ENCODE measurements around the gene AMZ1. TPM values are rescaled to one million over a fixed set of nuclear protein-coding genes. Genes with fewer than 3 reads are reported as not detected.

The AMZ1 gene
- total RNA-seq, 2 experiments from 2014 or later, result 0.36 to 0.47 TPM

DNA sequence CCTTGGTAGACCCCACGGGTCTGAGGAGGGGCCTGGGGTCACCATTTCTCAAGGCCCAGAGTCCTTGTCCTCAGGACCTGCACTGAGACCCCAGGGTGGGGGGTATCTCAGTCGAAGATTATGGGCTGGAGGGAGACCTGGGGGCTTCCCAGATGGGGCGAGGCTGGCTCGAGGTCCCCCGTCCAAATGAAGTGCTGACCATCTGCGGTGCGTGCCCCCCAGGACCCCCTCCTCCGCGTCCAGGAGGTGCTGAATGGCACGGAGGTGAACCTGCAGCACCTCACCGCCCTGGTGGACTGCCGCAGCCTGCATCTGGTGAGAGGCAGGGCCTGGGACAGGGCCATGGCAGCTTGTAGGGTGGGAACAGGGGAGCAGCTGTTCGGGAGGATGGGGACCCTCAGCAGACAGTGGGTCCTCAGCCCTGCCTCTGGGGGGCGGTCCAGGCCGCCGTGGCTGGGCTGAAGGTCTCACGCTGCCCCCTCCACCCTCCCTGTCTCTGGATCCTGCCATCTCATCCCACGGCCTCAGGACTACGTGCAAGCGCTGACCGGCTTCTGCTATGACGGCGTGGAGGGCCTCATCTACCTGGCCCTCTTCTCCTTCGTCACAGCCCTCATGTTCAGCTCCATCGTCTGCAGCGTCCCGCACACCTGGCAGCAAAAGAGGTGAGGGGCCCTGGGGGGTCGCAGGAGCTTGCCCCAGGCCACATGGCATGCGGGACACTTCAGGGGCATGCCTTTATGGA is 32.0 kb upstream of the AMZ1 start:
- Mint-ChIP-seq H3K9me3 (no peaks in the 10 kb centered on the region), H3K27me3 (ENCODE audit: low read depth) (no peaks in the 10 kb centered on the region), H3K27ac (no peak overlapping the region), H3K4me3 (no peak overlapping the region), H3K4me1 (ENCODE audit: low read depth) (no peaks in the 10 kb centered on the region), H3K36me3 (ENCODE audit: low read depth) (peaks cover 4% of the 10 kb centered on the region)
- intact Hi-C loops (cut with micrococcal nuclease), result no loop called here
- no peak for DNase-seq
- CTCF ChIA-PET, result interaction anchor here (1.7 kb wide), 1 partner anchor 15 kb away, joined by 5 read pairs; no protein-coding TSS in a partner anchor

DNA sequence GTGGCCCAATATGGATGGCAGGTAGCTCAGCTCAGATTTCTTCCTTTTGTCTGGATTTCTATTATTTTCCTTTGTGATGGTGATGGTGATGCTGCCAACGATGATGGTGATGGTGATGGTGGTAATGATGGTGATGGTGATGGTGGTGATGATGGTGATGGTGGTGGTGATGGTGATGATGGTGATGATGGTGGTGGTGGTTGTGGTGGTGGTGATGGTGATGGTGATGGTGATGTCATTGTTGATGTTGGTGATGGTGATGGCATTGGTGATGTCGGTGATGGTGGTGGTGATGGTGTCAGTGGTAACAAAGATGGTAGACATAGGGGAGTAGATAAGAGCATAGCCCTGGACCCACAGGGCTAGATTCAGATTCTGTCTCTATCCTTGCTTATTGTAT is 30.8 kb upstream of the AMZ1 start:
- intact Hi-C loops (cut with micrococcal nuclease), result no loop called here

DNA sequence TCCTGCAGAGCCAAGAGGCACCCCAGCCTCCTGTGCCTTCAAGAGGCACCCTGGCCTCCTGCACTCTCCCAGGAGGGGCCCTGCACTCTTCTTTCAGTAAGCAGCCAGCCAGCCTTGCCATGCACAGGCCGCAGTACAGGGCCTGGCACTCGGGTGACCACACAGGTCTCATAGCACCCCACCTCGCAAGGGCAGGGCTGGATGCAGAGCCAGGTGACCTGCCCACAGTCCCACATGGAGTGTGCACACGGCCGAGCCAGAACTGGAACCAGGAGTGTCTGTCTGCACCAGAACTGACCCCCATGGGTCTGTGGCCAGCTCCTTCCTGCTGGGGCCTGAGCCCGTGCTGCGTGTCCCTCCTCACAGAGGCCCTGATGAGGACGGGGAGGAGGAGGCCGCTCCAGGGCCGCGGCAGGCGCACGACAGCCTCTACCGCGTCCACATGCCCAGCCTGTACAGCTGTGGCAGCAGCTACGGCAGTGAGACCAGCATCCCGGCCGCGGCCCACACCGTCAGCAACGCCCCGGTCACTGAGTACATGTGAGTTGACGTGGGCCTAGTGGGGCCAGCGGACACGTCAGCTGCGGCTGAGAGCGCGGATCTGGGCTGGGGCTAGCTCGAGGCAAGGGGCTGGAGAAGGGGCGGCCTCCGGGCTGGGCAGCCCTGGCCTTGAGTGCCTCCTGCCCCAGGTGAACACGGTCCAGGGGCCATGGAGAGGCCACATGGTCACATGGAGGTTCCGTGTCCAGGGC is 29.9 kb upstream of the AMZ1 start:
- Mint-ChIP-seq H3K4me1 (ENCODE audit: low read depth) (no peaks in the 10 kb centered on the region), H3K27me3 (ENCODE audit: low read depth) (no peaks in the 10 kb centered on the region), H3K27ac (no peak overlapping the region), H3K9me3 (no peaks in the 10 kb centered on the region), H3K36me3 (ENCODE audit: low read depth) (peaks cover 5% of the 10 kb centered on the region), H3K4me3 (no peak overlapping the region)
- intact Hi-C loops (cut with micrococcal nuclease), result no loop called here
- no peak for DNase-seq
- CTCF ChIA-PET, result no interaction called here

More for the DNA sequence above, 30.8 kb upstream of the AMZ1 start:
- Mint-ChIP-seq H3K27ac (no peak overlapping the region), H3K4me3 (no peak overlapping the region), H3K9me3 (no peaks in the 10 kb centered on the region), H3K36me3 (ENCODE audit: low read depth) (peaks cover 5% of the 10 kb centered on the region), H3K4me1 (ENCODE audit: low read depth) (no peaks in the 10 kb centered on the region), H3K27me3 (ENCODE audit: low read depth) (no peaks in the 10 kb centered on the region)
- CTCF ChIA-PET, result interaction anchor here (1.7 kb wide), 1 partner anchor 14 kb away, joined by 5 read pairs; no protein-coding TSS in a partner anchor
- DNase-seq, result no peak

DNA sequence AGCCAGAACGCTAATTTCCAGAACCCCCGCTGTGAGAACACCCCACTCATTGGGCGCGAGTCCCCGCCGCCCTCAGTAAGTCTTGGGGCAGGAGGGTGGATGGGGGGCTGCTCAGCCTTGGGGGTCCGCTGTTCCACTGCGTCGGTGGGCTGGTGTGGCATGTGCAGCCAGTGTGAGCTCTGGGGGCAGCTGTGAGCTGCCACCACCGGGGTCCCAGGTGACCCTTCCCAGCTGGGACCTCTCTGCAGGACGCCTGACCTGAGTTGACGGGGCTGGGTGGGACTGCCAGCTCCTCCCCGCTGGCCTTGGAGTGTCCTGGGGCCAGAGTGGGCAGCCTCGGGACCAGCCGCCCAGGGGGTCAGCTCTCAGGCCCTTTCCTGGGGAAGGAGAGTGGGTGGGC is 29.1 kb upstream of the AMZ1 start:
- intact Hi-C loops (cut with micrococcal nuclease), result no loop called here
- H3K4me1 Mint-ChIP-seq (ENCODE audit: low read depth), result no peaks in the 10 kb centered on the region
- H3K9me3 Mint-ChIP-seq, result no peaks in the 10 kb centered on the region

DNA sequence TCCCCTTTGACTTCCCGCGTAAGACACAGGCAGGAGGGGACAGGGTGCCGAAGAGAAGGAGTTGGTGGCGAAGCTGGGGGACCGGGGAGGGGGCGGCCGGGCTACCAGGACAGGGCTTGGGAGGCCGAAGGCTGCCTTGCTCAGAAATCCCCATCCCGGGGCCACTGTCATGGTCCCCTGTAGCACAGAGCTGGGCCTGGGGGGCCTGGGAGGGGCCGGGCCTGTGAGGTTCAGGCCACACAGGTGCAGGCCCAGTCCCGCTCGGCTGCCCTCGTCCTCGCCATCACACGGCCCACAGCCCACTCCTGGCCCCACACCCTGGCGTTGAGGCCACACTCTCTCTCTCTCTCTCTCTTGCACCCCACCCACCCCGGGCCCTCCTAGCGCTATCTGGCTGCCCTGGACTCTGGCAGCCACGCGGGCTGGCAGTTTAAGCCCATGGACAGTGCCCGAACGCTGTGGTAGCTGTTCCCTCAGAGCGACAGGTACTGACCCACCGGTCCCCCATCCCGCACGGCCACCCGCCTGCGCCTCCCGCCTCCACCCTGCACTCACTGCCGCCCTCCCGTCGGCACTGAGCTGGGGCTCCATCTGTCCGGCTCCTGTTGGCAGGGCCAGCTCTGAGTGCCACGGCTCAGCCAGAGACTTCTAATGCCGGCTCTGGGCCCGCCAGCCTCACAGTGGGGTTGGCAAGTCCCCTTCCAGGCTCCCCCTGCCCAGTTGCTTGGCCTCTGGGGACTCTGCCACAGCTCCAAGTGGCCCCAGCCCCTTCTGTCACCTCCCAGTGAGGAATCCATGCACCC is 28.2 kb upstream of the AMZ1 start:
- intact Hi-C loops (cut with micrococcal nuclease), result no loop called here
- no peaks in the 10 kb centered on the region for H3K27me3 Mint-ChIP-seq (ENCODE audit: low read depth)
- no peaks in the 10 kb centered on the region for H3K4me1 Mint-ChIP-seq (ENCODE audit: low read depth)
- CTCF ChIA-PET, result interaction anchor here (0.5 kb wide), 1 partner anchor 59 kb away, joined by 3 read pairs; no protein-coding TSS in a partner anchor
- no peak for DNase-seq
- no peak overlapping the region for H3K27ac Mint-ChIP-seq
- H3K4me3 Mint-ChIP-seq, result no peak overlapping the region
- H3K9me3 Mint-ChIP-seq, result no peaks in the 10 kb centered on the region
- peaks cover 5% of the 10 kb centered on the region for H3K36me3 Mint-ChIP-seq (ENCODE audit: low read depth)

More for the DNA sequence above, 29.1 kb upstream of the AMZ1 start:
- Mint-ChIP-seq H3K36me3 (ENCODE audit: low read depth) (peaks cover 5% of the 10 kb centered on the region), H3K27ac (no peak overlapping the region), H3K4me3 (no peak overlapping the region), H3K27me3 (ENCODE audit: low read depth) (no peaks in the 10 kb centered on the region)
- CTCF ChIA-PET, result no interaction called here
- no peak for DNase-seq

DNA sequence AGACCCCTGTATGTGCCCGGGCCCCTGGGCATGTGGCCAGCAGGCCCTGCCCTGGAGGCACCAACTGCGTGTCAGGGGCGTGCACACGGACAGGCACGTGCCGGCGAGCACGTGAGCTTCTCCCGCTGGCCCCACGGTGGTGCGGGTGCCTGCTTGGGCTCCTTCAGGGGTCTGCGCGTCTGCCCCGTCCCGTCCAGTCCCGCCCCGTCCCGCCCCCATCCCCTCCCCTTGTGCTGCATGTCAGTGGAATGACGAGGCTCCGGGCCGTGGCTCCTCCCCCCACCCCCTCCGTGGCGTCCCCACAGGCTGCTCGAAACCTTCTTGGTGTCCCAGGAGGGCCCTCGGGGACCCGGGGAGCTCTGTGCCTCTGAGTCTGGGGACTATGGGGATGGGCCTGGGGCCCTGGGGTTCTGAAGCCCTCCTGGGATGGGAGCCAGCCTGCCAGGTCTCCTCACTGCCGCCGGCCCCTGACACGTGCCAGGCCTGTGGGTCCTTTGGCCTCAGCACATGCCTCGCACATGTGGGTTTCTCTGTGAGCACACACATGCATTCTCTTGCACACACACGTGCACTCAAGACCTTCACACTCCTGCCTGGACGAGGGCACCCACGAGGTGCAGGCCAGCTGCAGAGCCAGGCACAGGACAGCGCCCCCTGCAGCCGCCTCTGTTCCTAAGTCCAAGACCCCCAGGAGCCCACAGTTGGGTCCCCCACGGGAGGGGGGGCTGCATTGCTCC is 27.5 kb upstream of the AMZ1 start:
- no peak for DNase-seq
- Mint-ChIP-seq H3K9me3 (no peaks in the 10 kb centered on the region), H3K36me3 (ENCODE audit: low read depth) (peaks cover 5% of the 10 kb centered on the region), H3K4me1 (ENCODE audit: low read depth) (no peaks in the 10 kb centered on the region), H3K4me3 (no peak overlapping the region), H3K27ac (no peak overlapping the region), H3K27me3 (ENCODE audit: low read depth) (no peaks in the 10 kb centered on the region)
- CTCF ChIA-PET, result interaction anchor here (0.5 kb wide), 1 partner anchor 59 kb away, joined by 3 read pairs; no protein-coding TSS in a partner anchor
- intact Hi-C loops (cut with micrococcal nuclease), result no loop called here

DNA sequence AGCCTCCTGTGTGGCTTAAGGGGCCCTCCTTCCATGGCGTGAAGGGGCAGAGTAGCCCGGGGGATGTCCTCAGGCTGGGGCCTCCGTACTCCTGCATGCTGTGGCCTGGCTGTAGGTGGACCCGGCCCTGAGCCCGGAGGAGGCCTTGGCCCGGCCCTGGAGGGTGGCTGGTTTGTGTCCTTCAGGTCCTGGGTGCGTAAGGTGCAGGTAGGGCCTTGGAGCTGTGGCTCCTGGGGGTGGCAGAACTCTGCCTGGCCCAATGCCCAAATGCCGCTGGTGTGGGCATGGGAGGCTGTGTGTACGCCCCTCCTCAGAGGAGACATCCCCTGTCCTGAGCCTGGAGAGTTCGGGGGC is 26.9 kb upstream of the AMZ1 start:
- Mint-ChIP-seq H3K27me3 (ENCODE audit: low read depth) (no peaks in the 10 kb centered on the region), H3K4me3 (no peak overlapping the region), H3K36me3 (ENCODE audit: low read depth) (peaks cover 5% of the 10 kb centered on the region), H3K9me3 (no peaks in the 10 kb centered on the region), H3K27ac (no peak overlapping the region), H3K4me1 (ENCODE audit: low read depth) (no peaks in the 10 kb centered on the region)
- CTCF ChIA-PET, result no interaction called here
- DNase-seq, result no peak
- intact Hi-C loops (cut with micrococcal nuclease), result no loop called here

DNA sequence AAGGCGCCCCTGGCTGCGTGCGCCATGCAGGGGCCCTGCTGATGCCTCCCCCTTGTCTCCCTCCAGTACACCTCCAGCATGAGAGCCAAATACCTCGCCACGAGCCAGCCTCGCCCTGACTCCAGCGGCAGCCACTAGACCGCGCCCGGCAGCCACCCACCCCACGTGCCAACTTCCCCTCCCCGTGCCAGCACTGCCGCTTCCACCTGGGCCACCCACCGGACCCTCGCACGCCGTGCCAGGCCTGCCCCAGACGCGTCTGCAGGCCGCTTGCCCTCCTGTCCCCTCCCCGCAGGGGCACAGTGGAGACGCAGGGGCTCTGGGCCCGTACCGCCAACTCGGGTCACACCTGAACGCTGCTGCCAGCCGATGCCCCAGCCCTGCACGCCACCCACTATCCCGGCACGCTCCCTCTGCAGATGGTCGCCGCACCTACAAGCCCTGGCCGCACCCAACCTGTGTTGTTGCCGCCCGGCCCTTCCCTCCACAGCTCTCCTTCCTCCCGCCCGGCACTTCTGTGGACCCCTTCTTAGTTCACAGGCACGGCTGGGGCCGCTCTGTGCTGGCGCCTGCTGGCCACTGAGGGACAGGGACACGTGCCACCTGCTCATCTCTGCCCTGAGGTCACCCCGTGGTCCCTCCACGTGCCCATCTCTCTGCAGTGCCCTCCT is 26.3 kb upstream of the AMZ1 start:
- Mint-ChIP-seq H3K27me3 (ENCODE audit: low read depth) (no peaks in the 10 kb centered on the region), H3K27ac (no peak overlapping the region), H3K4me1 (ENCODE audit: low read depth) (no peaks in the 10 kb centered on the region), H3K4me3 (no peak overlapping the region), H3K36me3 (ENCODE audit: low read depth) (peaks cover 5% of the 10 kb centered on the region), H3K9me3 (no peaks in the 10 kb centered on the region)
- no peak for DNase-seq
- CTCF ChIA-PET, result no interaction called here
- intact Hi-C loops (cut with micrococcal nuclease), result no loop called here

DNA sequence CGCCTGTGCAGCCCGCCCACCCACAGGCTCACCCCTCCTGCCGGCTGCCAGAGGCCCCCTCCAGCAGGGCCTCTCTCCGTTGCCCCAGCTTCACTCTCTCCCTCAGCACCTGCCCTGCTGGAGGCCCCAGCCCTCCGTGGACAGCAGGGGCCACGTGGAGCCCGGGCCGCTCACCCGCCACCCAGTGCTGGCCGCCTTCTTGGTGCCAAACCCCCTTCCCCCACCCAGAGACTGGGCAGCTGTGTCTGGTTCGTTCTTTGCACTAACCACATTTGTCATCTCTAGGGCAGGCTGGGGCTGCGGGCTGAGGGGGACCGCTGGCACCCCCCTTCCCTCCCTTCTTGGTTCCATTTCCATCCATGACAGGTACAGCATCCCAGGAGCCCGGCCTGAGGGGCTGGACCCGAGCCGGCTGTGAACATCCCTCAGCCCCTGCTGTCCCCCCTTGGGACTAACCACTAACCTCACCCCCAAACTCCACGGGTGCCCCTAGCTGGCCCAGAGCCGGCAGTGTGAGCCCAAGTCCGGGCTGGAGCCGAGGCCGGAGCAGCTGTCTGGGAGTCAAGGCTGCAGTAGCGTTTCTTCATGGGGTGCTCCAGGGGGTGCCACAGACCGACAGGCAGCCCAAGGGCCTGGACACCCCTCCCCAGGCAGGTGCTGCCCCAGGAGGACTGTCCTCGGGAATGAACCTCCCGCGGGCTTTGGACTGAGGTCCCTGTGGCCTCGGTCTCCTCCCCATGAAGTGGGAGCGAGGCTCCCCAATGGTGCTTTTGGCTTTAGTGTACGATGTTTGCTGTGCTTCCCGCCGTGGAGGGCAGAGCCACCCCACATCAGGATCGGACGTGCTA is 25.5 kb upstream of the AMZ1 start:
- intact Hi-C loops (cut with micrococcal nuclease), result no loop called here
- H3K36me3 Mint-ChIP-seq (ENCODE audit: low read depth), result peaks cover 1% of the 10 kb centered on the region
- no peaks in the 10 kb centered on the region for H3K27me3 Mint-ChIP-seq (ENCODE audit: low read depth)
- DNase-seq, result no peak
- no peaks in the 10 kb centered on the region for H3K9me3 Mint-ChIP-seq
- H3K27ac Mint-ChIP-seq, result no peak overlapping the region
- CTCF ChIA-PET, result no interaction called here
- H3K4me3 Mint-ChIP-seq, result no peak overlapping the region
- no peaks in the 10 kb centered on the region for H3K4me1 Mint-ChIP-seq (ENCODE audit: low read depth)

DNA sequence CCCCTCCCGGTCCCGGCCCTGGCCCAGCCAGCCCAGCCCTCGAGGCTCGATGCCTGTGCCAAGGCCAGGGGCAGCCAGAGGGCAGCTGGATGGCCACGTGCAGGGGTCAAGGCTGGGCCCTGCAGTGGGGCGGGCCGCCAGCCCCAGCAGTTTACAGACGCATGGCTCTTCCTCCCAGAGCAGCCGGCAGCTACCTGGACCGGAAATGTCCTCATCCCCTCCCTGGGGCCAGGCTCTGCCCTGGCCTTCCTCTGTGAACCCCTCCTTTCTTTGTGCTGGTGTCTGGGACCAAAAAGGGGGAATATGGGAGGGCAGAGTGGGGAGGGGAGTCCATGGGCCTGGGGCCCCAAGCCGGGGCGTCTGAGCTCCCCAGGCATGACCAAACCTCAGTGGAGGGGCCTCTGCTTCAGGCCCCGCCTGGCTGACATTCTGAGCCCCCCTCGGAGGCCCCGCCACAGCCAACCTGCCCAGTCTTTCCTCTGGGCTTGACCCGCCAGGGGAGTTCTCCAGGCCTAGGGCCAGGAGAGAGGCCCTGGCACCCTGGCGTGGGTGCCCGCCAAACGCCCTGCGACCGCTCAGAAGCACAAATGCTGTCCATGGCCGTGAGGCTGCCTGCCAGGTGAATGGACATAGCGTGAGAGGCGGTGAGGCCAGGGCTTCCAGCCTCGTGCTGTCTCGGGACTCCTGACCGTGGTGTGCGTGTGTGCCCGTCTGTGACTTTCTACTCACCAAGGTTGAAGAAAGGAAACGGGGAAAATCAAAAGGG is 24.7 kb upstream of the AMZ1 start:
- no peak for DNase-seq
- Mint-ChIP-seq H3K9me3 (no peaks in the 10 kb centered on the region), H3K27me3 (ENCODE audit: low read depth) (no peaks in the 10 kb centered on the region), H3K36me3 (ENCODE audit: low read depth) (peaks cover 1% of the 10 kb centered on the region), H3K27ac (no peak overlapping the region), H3K4me1 (ENCODE audit: low read depth) (no peaks in the 10 kb centered on the region), H3K4me3 (no peak overlapping the region)
- intact Hi-C loops (cut with micrococcal nuclease), result no loop called here
- CTCF ChIA-PET, result no interaction called here

Data from activated naive CD4-positive, alpha-beta T cell treated with anti-CD3 and anti-CD28 coated beads for 36 hours (primary cell).